Right forelimb (tissue), 1 donor: ENCODE data around the gene PRCD.
A peak's percentile ranks its signal among the peaks of the same experiment; 100 is the strongest.

ENCODE experiments used
- DNase-seq: peaks from one replicate; pipeline ENCODE4 v3.0.0-alpha.2; 2018

The PRCD gene, protein sequence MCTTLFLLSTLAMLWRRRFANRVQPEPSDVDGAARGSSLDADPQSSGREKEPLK

DNA sequence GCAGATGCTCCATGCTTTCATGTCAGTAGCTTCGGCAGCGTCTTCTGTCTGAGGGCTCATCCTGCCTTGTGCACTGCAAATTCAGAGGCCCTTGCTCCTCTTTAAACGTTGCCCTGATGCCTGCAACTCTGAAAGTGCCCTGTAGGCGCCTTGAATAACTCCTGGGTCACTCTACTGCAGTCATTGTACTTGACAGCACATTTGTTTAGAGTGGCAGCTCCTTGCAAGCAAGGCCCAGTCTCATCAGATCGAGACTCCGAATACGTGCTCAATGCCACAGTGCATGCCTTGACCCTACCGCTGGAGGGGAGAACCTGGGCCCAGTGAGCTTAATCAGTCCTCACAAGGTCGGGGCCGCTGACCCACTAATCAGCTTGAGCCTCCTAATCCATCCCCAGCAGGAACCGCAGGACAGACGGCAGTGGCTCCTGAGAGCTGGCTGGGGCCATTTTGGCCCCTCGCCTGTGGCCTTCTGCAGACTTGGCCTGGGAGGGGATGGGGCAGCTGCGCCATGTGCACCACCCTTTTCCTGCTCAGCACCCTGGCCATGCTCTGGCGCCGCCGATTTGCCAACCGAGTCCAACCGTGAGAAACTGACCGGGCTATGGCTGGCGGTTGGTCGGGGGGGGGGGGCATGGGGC is at the start of gene PRCD:
TSS of gene PRCD (plus strand) at position 414 of the 641 bp plus-strand sequence. CDS start at position 512, 98 bp downstream.
- DNase-seq = no peak

DNA sequence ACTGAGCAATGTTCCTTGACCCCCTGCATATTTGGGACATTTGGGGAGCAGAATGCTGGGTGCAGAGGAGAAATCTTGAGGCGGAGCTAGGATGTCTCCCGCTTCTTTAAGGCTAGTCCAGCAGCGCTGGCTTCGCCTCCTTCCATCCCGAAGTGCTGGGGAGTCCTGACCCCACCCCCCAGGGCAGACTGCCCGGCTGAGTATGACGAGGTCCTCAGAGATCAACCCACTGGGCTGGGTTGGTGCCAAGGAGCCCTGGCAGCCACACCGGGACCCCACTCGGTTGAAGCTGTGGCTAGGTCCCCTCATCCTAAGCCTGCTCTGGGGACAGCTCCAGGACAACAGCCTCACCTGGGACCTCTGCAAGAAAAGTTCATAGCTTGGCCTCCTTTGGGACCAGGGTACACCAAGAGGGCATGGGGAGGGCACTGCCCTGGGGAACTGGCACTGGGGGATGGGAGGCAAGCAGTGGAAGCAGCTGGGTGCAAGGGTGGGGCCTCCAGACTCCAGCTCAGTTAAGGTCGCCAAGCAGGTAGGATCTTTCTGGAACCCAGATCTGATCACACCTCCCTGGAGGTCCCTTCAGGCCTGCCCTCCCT is 49.6 kb upstream of the PRCD start:
- DNase-seq = no peak

DNA sequence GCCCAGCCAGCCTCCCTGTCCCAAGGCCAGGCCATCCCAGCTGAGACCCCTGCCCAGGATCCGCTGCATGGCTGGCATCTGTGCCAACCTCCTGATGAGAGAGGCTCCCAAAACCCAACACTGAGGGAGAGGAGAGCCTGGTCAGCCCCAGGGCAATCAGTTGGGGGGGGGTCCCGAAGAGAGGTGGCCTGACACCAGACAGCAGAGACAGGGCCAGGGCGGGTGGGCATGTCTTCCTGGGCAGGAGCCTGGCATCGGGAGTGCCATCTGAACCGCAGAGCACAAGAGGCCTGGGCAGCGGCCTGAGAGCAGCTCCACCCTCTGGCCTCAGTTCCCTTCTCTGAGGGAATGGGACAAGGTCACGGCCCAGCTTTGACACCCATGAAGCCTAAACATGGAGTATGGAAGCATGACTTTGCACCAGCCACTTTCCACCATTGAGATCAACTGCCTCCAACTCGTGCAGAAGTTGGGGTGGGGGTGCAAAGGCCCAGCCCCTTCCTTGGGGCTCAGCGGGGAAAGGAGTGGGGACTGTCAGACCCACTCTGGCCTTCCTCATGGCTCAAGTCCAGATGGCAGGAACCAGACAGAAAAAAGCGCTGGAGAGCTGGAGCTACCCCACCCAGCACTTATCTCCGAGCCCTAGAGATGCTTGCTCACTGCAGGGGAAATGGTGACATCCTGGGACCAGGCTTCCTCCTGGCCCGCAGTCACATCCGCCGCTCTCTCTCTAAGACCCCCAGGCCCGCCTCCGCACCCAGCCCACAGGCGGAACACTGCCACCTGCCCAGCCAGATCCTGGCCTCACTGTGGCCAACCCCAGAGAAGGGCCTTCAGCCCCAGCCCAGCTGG is 48.3 kb upstream of the PRCD start:
- no peak for DNase-seq

DNA sequence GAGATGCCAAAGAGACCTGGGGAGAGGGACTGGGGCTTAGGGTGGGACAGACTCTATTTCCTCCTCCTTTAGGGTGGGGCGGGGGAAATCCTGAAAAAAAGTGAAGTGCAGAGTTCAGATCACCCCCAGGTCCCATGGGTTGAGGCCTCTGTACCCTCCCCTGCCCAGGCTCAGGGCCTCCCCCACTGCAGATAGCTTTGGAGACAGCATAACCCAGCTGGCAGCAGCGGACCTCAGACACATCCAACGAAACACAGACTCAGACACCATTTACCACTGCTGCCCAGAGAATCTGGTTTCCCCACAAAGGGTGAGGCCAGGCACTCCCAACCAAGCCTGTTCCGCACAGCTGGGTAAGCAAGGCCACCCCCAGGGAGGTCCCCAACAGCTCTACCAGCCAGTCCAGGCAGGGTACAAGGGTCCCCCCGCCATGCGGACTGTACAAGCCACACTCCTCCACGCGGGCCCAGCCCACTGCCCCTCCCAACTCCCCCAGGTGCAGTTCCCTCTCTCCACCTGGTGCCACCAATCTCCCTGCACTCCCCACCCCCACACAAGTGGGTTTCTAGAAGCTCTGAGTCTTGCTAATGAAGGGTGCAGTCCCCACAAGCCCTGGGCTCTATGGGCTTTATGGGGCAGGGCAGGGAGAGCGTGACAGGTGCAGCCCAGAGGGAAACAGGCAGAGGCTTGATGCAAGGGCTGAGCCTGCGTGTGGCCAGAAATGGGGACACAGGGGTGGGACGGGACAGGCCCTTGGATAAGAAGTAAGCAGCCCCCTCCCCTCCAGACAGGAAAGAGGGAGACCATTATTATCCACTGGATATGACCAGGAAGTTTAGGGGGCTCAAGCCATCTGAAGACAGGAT is 47.5 kb upstream of the PRCD start:
- DNase-seq = no peak

DNA sequence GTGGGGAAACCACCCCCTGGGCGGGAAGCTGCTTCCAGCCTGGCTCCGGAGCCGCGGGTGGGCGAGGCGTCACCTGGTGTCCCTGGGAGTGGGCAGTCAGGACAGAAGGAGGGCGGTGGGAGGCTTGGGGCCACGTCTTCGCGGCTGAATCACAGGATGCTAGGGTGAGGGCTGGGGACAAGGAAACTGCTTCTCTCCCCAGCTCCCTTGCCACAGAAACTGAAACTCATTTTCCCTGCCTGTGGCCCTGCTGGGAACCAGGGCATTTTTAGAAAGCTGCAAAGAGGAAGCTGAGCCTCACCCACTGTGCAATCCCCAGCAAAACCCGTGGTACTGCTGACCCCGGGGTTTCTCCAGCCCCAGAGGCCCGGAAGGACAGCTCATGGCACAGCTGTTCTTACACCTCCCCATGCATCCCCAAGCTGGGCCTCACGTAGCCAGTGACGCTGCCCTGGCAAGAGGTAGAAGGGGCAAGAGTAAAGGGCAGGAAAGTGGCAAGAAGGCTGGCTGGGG is 46.8 kb upstream of the PRCD start:
- no peak for DNase-seq

DNA sequence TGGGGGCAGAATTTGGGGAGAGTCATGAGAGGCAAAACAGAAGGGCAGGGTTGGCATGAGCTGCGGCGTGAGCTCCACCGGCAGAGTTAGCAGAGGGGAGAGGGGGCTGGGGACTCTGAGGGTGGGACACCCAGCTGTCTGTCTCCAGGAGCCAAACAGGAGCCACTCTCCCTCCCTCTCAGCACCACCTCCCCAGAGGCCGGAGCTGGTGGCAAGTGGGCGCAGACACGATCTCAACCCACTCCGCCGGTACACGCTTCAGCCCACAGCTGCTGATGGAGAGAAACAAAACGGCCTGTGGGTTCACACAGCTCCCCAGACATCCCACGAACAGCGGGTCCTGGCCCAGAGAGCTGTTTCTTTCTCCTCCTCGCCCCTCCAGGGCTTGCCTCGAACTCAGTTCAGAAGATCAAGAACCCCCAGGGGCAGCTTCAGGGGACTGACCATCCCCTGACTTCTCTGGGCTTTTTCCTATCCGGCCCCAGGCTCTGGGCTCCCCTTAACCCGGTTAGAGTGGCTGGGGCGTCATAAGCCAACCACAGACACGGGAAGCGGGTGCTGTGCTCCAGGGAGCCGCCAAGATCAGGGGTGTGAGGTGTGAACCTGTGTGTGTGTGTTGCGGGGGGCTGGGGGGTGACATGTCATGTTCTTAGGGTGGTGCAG is 46.2 kb upstream of the PRCD start:
- DNase-seq = no peak

DNA sequence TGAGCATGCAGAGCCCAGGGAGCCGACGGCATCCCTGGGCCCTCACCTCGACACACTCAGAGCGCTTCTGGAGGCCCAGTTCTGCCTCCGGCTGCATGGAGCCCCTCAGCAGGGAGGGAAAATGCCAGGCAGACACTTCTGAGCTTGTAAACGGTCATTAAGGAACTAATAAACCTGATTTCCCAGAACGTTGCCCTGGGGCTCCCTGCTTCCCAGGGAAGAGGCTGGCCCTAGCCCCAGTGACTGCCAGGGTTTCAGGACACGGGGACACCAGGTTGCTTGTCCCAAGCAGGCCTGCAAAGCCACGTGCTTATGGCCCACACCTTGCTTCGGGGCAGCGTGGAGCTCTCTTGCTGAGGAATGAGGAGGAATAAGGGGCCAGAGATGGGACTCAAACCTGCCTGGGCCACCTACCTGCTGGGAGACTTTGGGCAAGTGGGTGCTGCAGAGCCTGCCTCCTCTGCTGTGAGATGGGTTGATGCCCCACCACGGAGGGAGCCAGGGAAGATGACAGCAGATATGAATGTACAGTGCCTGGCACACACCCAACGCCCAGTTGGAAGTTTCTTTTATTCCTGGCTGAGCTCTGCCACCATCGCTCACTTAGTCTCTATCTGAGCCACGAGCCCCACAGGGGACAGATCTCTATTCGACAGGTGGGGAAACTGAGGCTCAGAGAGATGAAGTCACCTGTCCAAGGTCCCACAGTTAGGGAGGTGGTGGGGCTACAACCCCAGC is 44.0 kb upstream of the PRCD start:
- no peak for DNase-seq

DNA sequence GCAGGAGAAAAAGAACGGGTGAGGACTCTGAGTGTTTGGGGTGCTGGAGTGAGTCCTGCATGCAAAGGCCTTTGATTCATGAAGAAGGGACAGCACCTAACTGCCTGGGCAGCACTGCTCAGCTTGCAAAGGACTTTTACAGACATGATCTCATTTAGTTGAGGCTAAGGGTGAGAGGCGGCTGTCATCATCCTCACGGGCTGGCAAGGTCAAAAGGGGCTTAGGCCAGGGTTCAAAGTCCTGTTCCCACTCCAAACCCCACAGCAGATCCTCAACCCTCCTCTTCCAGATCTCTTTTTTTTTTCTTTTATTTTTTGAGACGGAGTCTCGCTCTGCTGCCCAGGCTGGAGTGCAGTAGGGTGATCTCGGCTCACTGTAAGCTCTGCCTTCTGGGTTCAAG is 43.4 kb upstream of the PRCD start:
- no peak for DNase-seq

DNA sequence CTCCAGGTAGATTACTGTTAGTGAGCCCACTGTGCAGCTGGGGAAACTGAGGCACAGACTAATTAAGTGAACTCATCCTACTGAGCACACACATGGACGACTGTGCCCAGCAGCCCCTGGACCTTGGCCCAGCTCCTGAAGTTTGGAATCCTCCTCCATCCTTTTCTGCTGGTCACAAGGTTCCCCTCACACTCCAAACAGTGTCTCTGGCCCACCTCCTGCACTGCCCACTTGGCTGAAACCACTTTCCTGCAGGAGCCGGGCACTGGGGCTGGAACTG is 42.2 kb upstream of the PRCD start:
- DNase-seq = no peak

DNA sequence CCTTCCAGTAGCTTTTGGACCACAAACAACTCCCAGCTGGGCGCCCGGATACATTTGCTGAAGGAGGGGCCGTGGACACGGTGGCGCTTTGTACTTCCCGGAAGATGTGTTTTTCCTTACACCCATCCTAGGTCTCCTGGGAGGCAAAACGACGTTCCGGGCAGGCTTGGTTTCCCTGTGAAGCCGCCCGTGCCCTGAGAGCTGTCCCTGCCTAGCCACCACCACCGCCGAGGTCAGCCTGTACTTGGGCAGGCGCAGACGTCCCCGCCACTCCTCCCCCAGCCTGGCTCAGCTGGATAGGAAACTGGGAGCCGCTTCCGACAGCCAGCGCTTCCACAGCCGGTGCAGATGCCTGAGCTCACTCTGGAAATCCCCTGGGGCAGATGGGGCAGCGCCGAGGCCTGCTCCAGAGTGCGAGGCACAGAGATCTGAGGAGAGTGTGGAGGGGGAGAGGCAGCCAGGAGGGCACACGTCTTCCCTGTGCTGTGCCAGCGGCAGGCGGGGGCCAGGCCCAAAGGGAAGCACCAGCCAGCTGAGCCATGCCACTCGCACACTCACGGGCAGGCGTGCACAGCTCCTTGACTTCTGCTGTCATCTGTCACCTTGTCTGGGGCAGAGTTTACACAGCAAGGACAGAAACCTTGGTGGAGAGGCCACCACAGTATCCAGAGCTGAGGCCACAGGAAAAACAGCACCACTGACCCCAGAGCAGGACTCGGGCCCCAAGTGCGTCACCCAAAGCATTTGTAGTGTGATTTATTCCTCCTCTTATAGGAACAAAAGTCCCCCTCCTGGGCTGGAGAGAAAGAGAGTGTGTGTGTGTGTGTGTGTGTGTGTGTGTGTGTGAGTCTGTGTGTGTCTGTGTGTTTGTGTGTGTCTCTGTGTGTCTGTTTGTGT is 41.6 kb upstream of the PRCD start:
- DNase-seq = peak; percentile 72

DNA sequence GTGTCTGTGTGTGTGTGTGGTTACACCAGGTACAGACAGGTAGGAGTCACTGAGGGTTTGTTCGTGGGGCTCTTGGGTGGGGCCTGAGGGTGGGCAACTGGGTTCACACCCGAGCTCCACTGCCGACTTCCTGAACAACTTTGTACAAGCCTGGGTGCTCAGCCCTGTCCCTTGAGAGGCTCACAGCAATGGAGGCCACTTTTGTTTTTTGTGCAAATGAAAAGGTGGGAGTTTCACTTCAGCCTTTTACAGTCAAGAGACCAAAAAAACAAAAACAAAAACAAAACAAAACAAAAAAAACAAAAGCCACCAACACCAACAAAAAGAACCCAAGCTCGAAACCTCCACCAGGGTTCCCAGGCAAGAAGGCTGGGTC is 41.0 kb upstream of the PRCD start:
- no peak for DNase-seq

DNA sequence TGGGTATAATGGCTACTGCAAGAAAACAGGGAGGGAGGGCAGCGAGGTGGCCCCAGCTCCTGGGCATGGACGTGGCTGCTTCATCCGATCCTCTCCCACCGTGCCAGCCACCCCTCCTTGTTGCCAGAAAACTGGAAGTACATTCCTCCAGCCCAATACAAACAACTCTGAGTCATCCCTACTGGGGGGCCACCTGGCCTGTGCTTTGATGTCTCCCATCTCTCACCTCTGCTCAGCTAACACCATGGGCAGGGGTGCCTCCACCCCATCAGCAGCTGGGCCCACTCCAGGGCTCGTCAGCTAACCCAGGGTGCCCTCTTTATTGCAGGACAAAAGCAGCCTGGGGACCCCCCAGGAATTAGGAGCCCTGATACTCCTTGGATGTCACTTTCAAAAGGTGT is 40.6 kb upstream of the PRCD start:
- DNase-seq = no peak

DNA sequence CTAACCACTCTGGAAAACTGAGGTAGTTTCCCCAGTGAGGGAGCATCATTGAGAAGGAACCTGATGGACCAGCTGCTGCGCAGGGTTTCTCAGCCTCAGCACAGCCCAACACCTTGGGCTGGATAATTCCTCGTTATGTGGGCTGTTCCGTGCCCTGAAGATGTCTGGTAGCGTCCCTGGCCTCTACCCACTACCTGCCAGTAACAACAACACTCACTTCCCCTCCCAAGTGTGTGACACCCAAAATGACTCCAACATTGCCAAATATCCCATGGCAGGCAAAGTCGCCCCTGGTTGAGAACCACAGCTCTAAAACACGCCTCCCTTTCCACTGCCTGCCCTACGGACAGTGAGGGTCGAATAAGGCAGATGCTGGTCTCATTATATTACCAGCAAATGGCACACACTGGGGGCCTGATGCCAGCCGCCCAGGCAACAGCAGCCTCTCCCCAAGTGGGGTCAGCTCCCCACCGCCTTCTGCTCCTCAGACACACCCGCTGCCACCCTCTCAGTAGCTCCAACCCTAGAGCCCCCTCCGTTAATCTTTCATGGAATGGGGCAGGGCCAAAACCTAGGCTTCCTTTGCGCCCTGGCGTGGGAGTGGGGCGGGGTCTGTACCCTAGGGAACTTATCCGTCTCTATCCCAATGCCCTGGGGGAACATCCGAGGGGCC is 39.6 kb upstream of the PRCD start:
- no peak for DNase-seq

DNA sequence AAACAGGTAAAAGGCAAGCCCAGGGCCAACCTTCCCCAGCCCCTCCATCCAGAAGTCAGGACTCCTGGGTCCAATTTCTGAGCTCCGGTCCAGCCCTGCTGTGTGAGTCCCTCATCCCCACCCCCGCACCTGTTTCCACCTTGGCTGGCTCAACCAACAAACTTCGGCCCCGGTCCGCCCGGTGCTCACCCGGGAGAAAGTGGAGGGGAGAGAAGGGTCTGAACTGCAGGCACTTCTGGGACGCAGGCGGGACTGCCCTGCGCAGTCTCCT is 39.2 kb upstream of the PRCD start:
- no peak for DNase-seq

DNA sequence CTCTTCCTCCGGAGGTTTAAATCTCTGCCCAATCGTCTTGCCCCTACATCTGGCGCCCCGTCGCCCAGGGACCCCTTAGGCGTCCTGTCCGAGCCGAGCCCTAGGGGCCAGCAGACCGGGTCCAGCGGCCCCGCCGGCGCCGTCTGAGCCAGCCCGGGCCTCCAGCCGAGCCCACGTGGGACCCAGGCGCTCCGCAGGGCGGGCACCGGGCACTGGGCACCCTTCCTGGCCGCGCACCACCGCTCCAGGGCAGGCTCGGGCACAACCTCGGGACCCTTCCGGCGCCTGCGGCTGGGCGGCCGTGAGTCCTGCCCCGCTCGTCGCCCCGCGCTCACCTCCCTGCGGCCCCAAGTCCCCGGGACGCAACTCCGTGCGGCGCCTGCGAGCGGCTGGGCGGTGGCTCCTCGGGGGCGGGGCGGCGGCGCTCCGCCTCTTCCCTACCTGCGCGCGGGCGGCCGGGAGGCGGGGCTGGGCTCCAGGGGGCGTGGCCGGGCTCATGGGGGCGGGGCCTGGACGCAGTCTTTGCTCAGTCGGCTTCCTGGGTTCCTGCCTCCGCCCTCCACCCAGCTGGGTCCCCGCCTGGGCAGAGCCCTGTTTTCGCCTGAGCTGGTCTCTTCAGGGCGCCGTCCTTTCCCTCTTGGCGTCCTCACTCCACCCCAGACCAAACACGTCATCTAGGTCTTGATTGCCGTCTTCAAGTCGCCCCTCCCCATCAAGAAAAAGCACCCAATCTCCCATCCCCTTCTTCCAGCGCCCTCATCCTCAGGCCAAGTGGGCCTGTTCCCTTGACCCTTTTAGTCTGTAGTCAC is 38.6 kb upstream of the PRCD start, which contains the start of gene RHBDF2:
TSS of gene RHBDF2 (minus strand) at position 406 of the 809 bp plus-strand sequence. CDS start 19,899 bp downstream, outside the sequence.
- DNase-seq = peak; percentile 83

DNA sequence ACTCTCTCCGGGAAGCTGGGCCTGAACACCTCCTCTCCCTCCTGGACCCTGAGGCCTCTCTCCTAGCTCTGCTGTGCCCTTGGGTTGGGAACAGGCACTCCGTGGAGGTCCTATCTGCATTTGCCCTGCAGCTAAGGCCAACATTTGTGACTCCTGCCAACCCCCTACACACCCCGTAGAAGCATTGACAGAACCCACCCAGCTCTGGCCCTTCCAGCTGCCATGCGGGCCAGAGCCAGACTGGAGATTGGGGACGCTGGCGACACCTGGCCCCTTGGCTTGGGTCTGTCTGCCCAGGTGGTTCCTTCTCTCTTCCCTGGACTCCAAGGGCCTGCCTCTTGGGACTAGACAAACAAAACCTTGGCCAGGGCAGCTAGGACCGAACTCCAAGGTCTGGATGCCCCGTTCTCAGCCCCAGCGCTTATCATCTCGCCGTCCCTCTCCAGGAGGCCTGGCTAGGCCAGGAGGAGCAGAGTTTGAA is 38.0 kb upstream of the PRCD start:
- no peak for DNase-seq

DNA sequence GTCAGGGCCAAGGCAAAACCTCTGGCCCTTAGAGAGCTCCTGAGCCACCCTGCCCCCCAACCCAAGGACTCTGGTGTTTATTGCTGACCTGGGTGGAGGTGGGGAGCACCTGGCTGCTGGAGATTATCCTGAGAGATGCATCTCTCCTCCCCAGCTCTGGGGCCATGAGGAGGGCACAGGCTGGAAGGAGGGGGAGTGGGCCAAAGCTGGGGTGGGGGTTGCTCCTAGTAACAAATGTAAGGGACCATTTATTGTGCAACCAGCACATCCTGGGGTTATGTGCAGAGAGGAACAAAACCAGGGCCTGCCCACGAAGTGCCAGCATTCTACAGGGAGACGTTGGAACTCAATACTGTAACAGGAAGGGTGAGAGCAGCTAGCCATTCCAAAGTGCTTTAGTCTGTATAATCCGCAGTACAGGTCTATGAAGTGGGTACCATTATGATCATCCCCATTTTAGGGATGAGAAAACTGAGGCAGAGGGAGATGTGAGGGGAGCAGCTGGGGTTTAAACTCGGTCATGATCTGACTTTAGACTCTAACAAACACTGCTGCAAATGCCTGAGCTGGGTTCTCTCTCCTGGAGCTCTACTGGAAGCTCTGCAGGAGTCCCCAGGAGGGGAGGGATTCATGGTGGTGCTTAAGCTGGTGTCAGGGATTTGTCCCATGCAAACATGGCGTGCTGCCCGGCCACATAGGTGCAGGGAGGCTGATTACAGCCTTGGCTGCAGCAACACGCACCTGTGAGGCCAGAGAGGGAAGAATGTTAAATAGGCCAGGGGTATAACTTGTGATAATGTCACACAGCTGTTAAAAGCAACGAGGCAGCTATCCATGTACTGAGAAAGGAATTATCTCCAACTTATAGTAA is 37.3 kb upstream of the PRCD start:
- no peak for DNase-seq

DNA sequence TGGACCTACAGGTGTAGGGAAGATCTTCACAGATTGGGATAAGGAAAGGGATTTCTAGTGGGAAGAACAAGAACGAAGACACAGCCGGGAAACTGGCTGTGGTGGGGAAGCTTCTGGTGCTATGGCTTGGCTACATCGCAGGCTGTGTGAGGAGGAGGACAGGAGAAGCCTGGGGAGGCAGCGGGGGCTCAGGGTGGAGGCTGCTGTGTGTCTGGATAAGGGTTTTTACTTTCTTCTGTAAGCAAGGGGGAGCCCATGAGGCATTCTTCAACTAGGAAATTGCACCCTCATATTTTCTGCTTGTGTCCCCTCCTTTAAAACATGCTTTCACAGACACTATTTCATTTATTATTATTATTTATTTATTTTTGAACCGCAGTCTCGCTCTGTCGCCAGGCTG is 35.7 kb upstream of the PRCD start:
- DNase-seq = no peak
